ENCODE results near the gene LDHAL6B. TPM values are rescaled to one million over a fixed set of nuclear protein-coding genes. Genes with fewer than 3 reads are reported as not detected.
A peak's percentile ranks its signal among the peaks of the same experiment; 100 is the strongest.

The LDHAL6B gene
- total RNA-seq, 2 experiments from 2014 or later = not detected

DNA sequence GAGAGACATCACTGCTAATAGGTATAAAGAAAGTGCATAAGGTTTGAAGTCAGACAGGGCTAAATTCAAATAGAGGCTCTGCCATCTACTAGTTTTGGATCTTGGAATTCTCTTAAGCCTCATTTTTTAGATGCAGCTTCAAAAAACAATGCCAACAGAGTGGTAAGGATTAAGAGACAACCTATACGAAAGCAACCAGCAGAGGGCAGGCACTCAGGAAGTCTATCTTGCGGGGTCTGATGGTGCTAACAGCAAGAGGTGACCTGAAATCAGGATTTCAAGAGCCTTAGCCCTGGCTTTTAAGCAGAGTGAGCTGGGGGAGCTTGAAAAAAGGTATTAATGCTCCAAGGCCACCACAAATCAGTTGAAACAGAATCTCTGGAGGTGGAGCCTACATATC lies 40.7 kb downstream of the LDHAL6B start:
- H3K27me3 Mint-ChIP-seq = no peaks in the 10 kb centered on the region
- no peaks in the 10 kb centered on the region for H3K36me3 Mint-ChIP-seq (ENCODE audit: low read depth)
- Histone ChIP-seq H3K4me1 (ENCODE audit: insufficient read depth, low read length) (peaks cover 2% of the 10 kb centered on the region), H3K27me3 (ENCODE audit: control insufficient read depth in 1 of 2, insufficient read depth in 2 of 2, low read length in 2 of 2) (no peaks in the 10 kb centered on the region), H3K9me3 (ENCODE audit: control insufficient read depth in 1 of 2, insufficient read depth in 1 of 2, low read length in 2 of 2) (no peaks in the 10 kb centered on the region), H3K4me3 (ENCODE audit: low read length) (no peak overlapping the region), H3K27ac (ENCODE audit: low read depth in 1 of 2, low read length in 2 of 2) (no peak overlapping the region), H3K36me3 (ENCODE audit: insufficient read depth, low read length) (no peaks in the 10 kb centered on the region)
- POLR2A ChIA-PET = interaction anchor here (0.9 kb wide), 1 partner anchor 282 kb away, joined by 4 read pairs; no protein-coding TSS in a partner anchor
- no peaks in the 10 kb centered on the region for H3K9me3 Mint-ChIP-seq
- H3K4me3 Mint-ChIP-seq = no peak overlapping the region
- ATAC-seq (ENCODE audit: poor library complexity) (peak; percentile 58), DNase-seq (peak in 13 of 14 experiments; percentile 8 to 69 (median 27))
- no peak overlapping the region for H3K27ac Mint-ChIP-seq
- intact Hi-C loops (cut with DNase I, micrococcal nuclease) = loop anchor here (1.0 to 10.0 kb wide), 6 partner anchors 245 to 282 kb away; no protein-coding TSS in a partner anchor
- TF ChIP-seq, protein P1, sequence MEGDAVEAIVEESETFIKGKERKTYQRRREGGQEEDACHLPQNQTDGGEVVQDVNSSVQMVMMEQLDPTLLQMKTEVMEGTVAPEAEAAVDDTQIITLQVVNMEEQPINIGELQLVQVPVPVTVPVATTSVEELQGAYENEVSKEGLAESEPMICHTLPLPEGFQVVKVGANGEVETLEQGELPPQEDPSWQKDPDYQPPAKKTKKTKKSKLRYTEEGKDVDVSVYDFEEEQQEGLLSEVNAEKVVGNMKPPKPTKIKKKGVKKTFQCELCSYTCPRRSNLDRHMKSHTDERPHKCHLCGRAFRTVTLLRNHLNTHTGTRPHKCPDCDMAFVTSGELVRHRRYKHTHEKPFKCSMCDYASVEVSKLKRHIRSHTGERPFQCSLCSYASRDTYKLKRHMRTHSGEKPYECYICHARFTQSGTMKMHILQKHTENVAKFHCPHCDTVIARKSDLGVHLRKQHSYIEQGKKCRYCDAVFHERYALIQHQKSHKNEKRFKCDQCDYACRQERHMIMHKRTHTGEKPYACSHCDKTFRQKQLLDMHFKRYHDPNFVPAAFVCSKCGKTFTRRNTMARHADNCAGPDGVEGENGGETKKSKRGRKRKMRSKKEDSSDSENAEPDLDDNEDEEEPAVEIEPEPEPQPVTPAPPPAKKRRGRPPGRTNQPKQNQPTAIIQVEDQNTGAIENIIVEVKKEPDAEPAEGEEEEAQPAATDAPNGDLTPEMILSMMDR (IDR thresholded peaks at IDR 0.05) = peak; percentile 37
- CTCF ChIA-PET = interaction anchor here (0.8 to 1.7 kb wide), 2 partner anchors 15 to 281 kb away, joined by 3 to 7 read pairs; no protein-coding TSS in a partner anchor
- no peaks in the 10 kb centered on the region for H3K4me1 Mint-ChIP-seq (ENCODE audit: low read depth)

DNA sequence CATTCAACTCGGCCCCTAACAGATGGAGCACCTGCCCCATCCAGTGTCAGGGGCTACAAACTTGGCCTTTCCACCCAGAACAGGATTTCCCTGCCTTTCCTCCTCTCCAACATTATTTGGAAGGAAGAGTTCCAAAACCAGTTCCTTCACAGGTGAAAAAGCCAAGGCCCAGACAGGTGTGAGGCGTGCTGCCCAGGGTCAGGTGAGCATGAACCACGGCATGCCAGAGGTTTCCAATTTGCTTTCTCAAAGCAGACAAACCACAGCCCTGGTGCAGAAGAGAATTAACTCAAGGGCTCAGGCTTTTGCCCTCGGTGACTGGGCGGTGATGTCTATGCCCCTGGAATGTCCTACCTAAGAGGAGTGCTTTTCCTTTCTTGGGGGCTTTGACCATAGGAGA lies 43.2 kb downstream of the LDHAL6B start:
- intact Hi-C loops (cut with DNase I, micrococcal nuclease) = loop anchor here (5.0 to 10.0 kb wide), 2 partner anchors 268 to 275 kb away; no protein-coding TSS in a partner anchor
- Mint-ChIP-seq H3K9me3 (no peaks in the 10 kb centered on the region), H3K36me3 (ENCODE audit: low read depth) (no peaks in the 10 kb centered on the region), H3K27ac (no peak overlapping the region), H3K4me1 (ENCODE audit: low read depth) (no peaks in the 10 kb centered on the region), H3K27me3 (no peaks in the 10 kb centered on the region), H3K4me3 (no peak overlapping the region)
- POLR2A ChIA-PET = no interaction called here
- DNase-seq = no peak
- no peak overlapping the region for H3K4me3 ChIP-seq (ENCODE audit: low read length)
- H3K9me3 ChIP-seq (ENCODE audit: control insufficient read depth in 1 of 2, insufficient read depth in 1 of 2, low read length in 2 of 2) = no peaks in the 10 kb centered on the region
- CTCF ChIA-PET = no interaction called here
- no peak overlapping the region for H3K27ac ChIP-seq (ENCODE audit: low read depth in 1 of 2, low read length in 2 of 2)
- no peaks in the 10 kb centered on the region for H3K36me3 ChIP-seq (ENCODE audit: insufficient read depth, low read length)
- no peak for ATAC-seq (ENCODE audit: poor library complexity)
- TF ChIP-seq, protein P1 (IDR thresholded peaks at IDR 0.05) = no peak
- no peaks in the 10 kb centered on the region for H3K27me3 ChIP-seq (ENCODE audit: control insufficient read depth in 1 of 2, insufficient read depth in 2 of 2, low read length in 2 of 2)
- peaks cover 2% of the 10 kb centered on the region for H3K4me1 ChIP-seq (ENCODE audit: insufficient read depth, low read length)

DNA sequence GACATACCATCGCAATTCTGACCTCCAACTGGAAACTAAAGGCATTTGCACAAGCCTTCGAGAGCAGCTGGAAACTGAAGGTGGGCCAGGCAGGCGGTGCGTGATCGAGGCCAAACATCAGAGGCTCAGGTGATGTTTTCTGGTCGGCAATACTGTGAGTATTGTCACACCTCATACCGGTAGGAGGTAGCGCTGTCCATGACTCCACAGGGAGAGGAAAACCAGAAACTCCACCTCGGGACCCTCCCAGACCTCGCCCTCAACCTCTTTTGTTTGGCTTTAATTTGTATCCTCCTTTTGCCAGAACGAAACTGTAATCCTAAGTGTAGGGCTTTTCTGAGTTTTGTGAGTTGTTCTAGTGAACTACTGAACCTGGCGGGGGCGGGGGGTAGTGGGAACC lies 43.6 kb downstream of the LDHAL6B start:
- no peaks in the 10 kb centered on the region for H3K36me3 ChIP-seq (ENCODE audit: insufficient read depth, low read length)
- H3K4me3 ChIP-seq (ENCODE audit: low read length) = no peak overlapping the region
- H3K27ac ChIP-seq (ENCODE audit: low read depth in 1 of 2, low read length in 2 of 2) = no peak overlapping the region
- H3K4me3 Mint-ChIP-seq = no peak overlapping the region
- ATAC-seq (ENCODE audit: poor library complexity) (no peak), DNase-seq (no peak)
- no peaks in the 10 kb centered on the region for H3K27me3 ChIP-seq (ENCODE audit: control insufficient read depth in 1 of 2, insufficient read depth in 2 of 2, low read length in 2 of 2)
- H3K4me1 ChIP-seq (ENCODE audit: insufficient read depth, low read length) = peaks cover 2% of the 10 kb centered on the region
- H3K9me3 ChIP-seq (ENCODE audit: control insufficient read depth in 1 of 2, insufficient read depth in 1 of 2, low read length in 2 of 2) = no peaks in the 10 kb centered on the region
- no peaks in the 10 kb centered on the region for H3K4me1 Mint-ChIP-seq (ENCODE audit: low read depth)
- no peaks in the 10 kb centered on the region for H3K27me3 Mint-ChIP-seq
- intact Hi-C loops (cut with DNase I, micrococcal nuclease) = no loop called here
- H3K9me3 Mint-ChIP-seq = no peaks in the 10 kb centered on the region
- POLR2A ChIA-PET = no interaction called here
- no peak overlapping the region for H3K27ac Mint-ChIP-seq
- TF ChIP-seq, protein P1 (IDR thresholded peaks at IDR 0.05) = no peak
- H3K36me3 Mint-ChIP-seq (ENCODE audit: low read depth) = no peaks in the 10 kb centered on the region
- CTCF ChIA-PET = no interaction called here
